Thyroid gland (tissue), 4 donors: Measurements from ENCODE around the gene PLXNA4. TPM values are rescaled to one million over a fixed set of nuclear protein-coding genes. Genes with fewer than 3 reads are reported as not detected.

Experiments used
- DNase-seq, 2 donors: peaks; one replicate each; pipeline ENCODE4 v3.0.0-alpha.2; 2019
- H3K27ac ChIP-seq, 3 donors: fragments of 200-600 bp; sonication (generic); 1 replicate in 2 of 3; 2 replicates in 1 of 3; pipeline ENCODE4 v1.5.1; 2016 to 2019; ENCODE audit warnings: mild to moderate bottlenecking in 1 of 3, moderate library complexity in 1 of 3
- H3K27me3 ChIP-seq: fragments of 200-600 bp; sonication (generic); one replicate; pipeline ENCODE4 v1.5.1; 2019
- H3K36me3 ChIP-seq, 2 donors: fragments of 200-600 bp; sonication (generic); one replicate each; pipeline ENCODE4 v1.5.1; 2016 to 2019
- H3K4me1 ChIP-seq, 2 donors: fragments of 200-600 bp; sonication (generic); one replicate each; pipeline ENCODE4 v1.5.1; 2017 to 2019
- H3K4me3 ChIP-seq, 3 donors: fragments of 200-600 bp; sonication (generic); replicated peaks in 1 of 3; 1 replicate in 2 of 3; 2 replicates in 1 of 3; pipeline ENCODE4 v1.5.1; 2016; ENCODE audit warnings: mild to moderate bottlenecking in 1 of 3
- H3K9me3 ChIP-seq: fragments of 200-600 bp; sonication (generic); one replicate; pipeline ENCODE4 v1.5.1; 2017
- POLR2A ChIP-seq, 2 donors: fragments of 450-650 bp; IDR thresholded peaks; one replicate each; pipeline ENCODE4 v1.6.1; 2017; ENCODE audit warnings: antibody characterized with exemption in 2 of 2, mild to moderate bottlenecking in 2 of 2, moderate library complexity in 1 of 2
- WGBS, 2 donors: methylation state at CpG; one replicate each; pipeline ENCODE4 v1.1.5; 2017; 5-methylcytosine and 5-hydroxymethylcytosine counted together
- intact Hi-C: fragments of 100-400 bp; cut with DNase I; formaldehyde crosslinking; loops from one replicate; pipeline ENCODE4 v1.15.1; 2023
- total RNA-seq, 4 donors: library from RNA; depleted of rRNA; stranded (reverse); fragments of >200 nt; gene quantifications; one replicate each; pipeline ENCODE4 v1.2.3, GENCODE V29; 2016
- TF ChIP-seq, protein P1 (sequence below), 6 experiments: fragments of 200-600 bp in 3 of 6; fragments of 450-650 bp in 3 of 6; sonication (generic) in 3 of 6; IDR thresholded peaks; one replicate each; pipeline ENCODE4 v1.5.1; 2016 to 2019; ENCODE audit warnings: antibody characterized with exemption in 6 of 6, mild to moderate bottlenecking in 2 of 6, inconsistent platforms in 1 of 6, moderate library complexity in 1 of 6

PLXNA4 gene
- total RNA-seq, 4 donors from 2014 or later: 1.3 to 8.3 (median 2.4) TPM

DNA sequence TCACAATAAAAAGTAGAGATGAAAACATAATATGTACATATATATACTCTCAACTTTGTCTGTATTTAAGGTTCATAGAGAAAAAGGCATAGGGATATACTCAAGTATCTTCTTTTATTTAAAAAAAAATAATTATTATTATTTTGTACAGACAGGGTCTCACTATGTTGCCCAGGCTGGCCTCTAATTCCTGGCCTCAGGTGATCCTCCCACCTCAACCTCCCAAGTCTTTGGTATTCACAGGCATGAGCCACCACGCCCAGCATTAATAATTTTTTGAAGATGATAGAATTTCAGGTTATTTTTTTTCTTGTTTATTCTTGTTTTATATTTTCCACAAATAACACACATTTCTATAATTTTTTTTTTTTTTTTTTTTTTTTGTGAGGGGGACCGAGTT, 113.8 kb downstream of the PLXNA4 start:
- no peak overlapping the region for H3K4me3 ChIP-seq
- peaks cover 0 to 6% of the 10 kb centered on the region in 2 donors for H3K4me1 ChIP-seq
- H3K27me3 ChIP-seq: no peaks in the 10 kb centered on the region
- WGBS, 2 donors: 92 to 95% methylated on average over 2 of the region's 2 CpGs
- no peaks in the 10 kb centered on the region for H3K9me3 ChIP-seq
- intact Hi-C loops: no loop called here
- DNase-seq: no peak
- H3K27ac ChIP-seq: no peak overlapping the region
- TF ChIP-seq, protein P1, sequence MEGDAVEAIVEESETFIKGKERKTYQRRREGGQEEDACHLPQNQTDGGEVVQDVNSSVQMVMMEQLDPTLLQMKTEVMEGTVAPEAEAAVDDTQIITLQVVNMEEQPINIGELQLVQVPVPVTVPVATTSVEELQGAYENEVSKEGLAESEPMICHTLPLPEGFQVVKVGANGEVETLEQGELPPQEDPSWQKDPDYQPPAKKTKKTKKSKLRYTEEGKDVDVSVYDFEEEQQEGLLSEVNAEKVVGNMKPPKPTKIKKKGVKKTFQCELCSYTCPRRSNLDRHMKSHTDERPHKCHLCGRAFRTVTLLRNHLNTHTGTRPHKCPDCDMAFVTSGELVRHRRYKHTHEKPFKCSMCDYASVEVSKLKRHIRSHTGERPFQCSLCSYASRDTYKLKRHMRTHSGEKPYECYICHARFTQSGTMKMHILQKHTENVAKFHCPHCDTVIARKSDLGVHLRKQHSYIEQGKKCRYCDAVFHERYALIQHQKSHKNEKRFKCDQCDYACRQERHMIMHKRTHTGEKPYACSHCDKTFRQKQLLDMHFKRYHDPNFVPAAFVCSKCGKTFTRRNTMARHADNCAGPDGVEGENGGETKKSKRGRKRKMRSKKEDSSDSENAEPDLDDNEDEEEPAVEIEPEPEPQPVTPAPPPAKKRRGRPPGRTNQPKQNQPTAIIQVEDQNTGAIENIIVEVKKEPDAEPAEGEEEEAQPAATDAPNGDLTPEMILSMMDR (IDR thresholded peaks at IDR 0.05): no peak
- no peak for TF ChIP-seq POLR2A (IDR thresholded peaks at IDR 0.05)
- H3K36me3 ChIP-seq: no peaks in the 10 kb centered on the region

DNA sequence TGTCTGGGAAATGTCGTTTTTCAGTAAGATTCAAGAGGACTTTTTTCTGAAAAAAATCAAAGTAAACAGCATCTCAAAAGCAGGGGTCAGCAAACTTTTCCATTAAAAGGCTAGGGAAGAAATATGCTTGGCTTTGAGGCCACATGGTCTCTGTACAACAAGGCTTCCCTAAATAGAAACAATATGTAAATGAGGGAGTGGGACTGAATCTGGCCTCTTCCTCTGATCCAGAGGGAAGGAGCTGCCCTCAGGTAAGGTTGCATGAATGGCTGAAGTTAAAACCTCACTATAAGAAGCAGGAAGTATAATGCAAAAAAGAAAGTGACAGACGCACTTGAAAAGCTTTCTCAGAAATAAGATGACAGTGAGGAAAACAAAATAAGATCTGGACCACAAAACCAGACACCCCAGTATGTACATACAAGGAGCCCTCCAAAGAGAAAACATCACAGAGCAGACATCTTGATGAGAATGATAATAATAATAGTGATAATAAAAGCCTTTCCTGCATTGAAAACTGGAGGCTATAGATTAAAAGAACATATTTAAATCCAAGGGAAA, 115.2 kb downstream of the PLXNA4 start:
- 70 to 75% methylated on average over 2 of the region's 2 CpGs for WGBS, 2 donors
- Histone ChIP-seq H3K4me1 (peaks cover 0 to 6% of the 10 kb centered on the region in 2 donors), H3K4me3 (no peak overlapping the region), H3K27ac (no peak overlapping the region), H3K9me3 (no peaks in the 10 kb centered on the region), H3K36me3 (no peaks in the 10 kb centered on the region), H3K27me3 (no peaks in the 10 kb centered on the region)
- no peak for TF ChIP-seq POLR2A (IDR thresholded peaks at IDR 0.05)
- TF ChIP-seq, protein P1 (IDR thresholded peaks at IDR 0.05): no peak
- intact Hi-C loops: no loop called here
- no peak for DNase-seq

DNA sequence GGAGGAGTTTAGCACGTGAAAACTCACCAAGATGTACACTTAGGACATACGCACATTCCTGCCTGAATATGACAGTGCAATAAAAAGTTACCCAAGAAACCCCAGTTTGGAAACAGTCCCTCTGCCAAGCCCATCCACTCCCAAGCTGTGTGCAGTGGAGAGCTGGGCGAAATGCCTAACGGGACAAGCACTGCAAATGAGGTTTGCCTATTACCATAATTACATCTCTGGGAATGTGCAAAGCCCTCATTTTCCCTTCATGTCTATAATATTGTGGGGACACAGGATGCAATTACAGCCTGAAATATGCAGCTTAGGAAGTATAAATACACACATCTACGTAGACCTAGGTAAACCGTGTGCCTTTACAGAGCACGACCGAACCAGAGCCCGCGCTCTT, 117.5 kb downstream of the PLXNA4 start:
- no peak overlapping the region for H3K27ac ChIP-seq
- 94% methylated on average over 10 of the region's 10 CpGs for WGBS, 2 donors
- H3K27me3 ChIP-seq: no peaks in the 10 kb centered on the region
- no peak for DNase-seq
- H3K4me3 ChIP-seq: no peak overlapping the region
- no peaks in the 10 kb centered on the region for H3K36me3 ChIP-seq
- intact Hi-C loops: no loop called here
- TF ChIP-seq, protein P1 (IDR thresholded peaks at IDR 0.05): no peak
- TF ChIP-seq POLR2A (IDR thresholded peaks at IDR 0.05): no peak
- H3K9me3 ChIP-seq: no peaks in the 10 kb centered on the region
- peaks cover 0 to 2% of the 10 kb centered on the region in 2 donors for H3K4me1 ChIP-seq

DNA sequence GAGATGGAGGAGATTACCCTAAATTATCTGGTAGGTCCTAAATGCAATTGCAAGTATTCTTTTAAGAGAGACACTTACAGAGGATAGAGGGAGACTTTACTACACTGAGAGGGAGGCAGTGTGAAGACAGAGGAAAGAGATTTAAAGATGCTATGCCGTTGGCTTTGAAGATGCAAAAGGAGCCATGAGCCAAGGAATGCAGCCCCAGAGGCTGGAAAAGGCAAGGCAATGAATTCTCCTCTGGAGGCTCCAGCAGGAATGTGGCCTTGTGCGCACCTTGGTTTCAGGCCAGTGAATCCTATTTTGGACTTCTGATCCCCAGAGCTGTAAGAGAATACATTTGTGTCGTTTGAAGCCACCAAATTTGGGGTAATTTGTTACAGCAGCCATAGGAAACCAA, 118.6 kb downstream of the PLXNA4 start:
- no peaks in the 10 kb centered on the region for H3K4me1 ChIP-seq
- H3K27me3 ChIP-seq: no peaks in the 10 kb centered on the region
- intact Hi-C loops: no loop called here
- H3K9me3 ChIP-seq: no peaks in the 10 kb centered on the region
- H3K36me3 ChIP-seq: no peaks in the 10 kb centered on the region
- DNase-seq: no peak
- 83 to 84% methylated on average over 3 of the region's 3 CpGs for WGBS, 2 donors
- TF ChIP-seq POLR2A (IDR thresholded peaks at IDR 0.05): no peak
- TF ChIP-seq, protein P1 (IDR thresholded peaks at IDR 0.05): no peak
- no peak overlapping the region for H3K27ac ChIP-seq
- H3K4me3 ChIP-seq: no peak overlapping the region

DNA sequence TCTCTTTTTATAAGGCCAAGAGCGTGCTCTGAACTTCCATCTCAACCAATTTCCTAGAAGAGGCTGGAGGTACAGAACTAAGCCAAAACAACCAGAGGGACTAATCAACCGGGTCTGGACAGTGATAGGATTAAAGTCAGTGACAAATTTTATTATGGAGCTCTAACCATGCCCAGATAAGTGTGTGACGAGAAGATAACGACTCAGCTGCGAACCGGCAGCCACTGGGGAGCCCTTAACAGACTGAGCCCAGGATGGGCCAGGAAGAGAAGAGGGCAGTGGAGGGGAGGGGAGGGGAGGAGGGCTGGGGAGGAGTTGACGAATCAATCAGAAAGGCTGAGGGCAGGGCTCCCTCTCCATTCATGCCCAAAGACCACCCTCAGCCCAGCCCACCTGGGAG, 119.9 kb downstream of the PLXNA4 start:
- Histone ChIP-seq H3K27ac (no peak overlapping the region), H3K4me1 (no peaks in the 10 kb centered on the region), H3K36me3 (no peaks in the 10 kb centered on the region), H3K27me3 (no peaks in the 10 kb centered on the region), H3K4me3 (no peak overlapping the region), H3K9me3 (no peaks in the 10 kb centered on the region)
- DNase-seq: no peak
- TF ChIP-seq, protein P1 (IDR thresholded peaks at IDR 0.05): no peak
- no peak for TF ChIP-seq POLR2A (IDR thresholded peaks at IDR 0.05)
- intact Hi-C loops: no loop called here
- 64 to 81% methylated on average over 7 of the region's 7 CpGs for WGBS, 2 donors
